Nucleus accumbens (tissue), 56 donors: ENCODE results near the gene SEC23B.
"Not testable (repeated sequence)": the region's sequence is repeated elsewhere in the genome, so short reads cannot be mapped to it uniquely, and the experiment has no call there.

Experiments used
- DNase-seq, 56 donors: peaks; one replicate each; lab custom pipeline; 2025; lab: John Stamatoyannopoulos, UW

The SEC23B gene

DNA sequence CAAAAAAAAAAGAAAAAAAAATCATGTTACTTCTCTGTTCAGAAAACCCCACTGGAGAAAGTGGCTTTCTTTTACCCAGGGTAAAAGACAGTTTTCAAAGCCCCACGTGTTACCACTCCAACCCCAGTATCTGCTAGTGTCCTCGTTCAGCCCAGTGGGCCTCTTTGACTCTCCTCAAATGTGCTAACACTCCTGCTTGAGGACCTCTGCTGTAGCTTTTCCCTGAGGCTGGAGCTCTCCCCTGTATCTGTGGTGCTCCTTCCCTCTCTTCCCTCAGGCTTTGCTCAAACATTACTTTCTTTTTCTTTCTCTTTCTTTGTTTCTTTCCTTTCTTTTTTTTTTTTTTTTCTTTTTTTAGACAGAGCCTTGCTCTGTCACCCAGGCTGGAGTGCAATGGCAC lies 15.3 kb downstream of the SEC23B start:
- DNase-seq, result no peak

DNA sequence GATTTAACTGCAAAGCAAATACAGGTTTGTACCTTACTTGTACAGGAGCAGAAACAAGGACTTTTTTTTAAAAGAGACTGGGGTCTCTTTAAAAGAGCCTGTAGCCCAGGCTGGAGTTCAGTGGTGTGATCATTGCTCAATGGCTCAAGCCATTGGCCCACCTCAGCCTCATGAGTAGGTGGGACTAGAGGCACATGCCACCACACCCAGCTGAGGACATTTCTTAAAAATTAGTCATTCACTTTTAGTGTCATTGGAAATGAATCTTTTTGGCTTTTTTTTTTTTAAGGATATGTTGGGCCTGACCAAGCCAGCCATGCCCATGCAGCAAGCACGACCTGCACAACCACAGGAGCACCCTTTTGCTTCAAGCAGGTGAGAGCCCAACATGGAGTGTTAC lies 16.9 kb downstream of the SEC23B start:
- DNase-seq, result no peak

DNA sequence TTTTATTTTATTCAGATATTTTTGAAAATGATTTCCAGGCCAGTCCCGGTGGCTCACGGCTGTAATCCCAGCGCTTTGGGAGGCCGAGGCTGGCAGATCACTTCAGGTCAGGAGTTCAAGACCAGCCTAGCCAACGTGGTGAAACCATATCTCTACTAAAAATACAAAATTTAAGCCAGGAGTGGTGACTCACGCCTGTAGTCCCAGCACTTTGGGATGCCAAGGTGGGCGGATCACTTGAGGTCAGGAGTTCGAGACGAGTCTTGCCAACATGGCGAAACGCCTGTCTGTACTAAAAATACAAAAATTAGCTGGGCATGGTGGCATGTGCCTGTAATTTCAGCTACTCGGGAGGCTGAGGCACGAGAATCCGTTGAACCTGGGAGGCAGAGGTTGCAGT lies 19.0 kb downstream of the SEC23B start:
- not testable (repeated sequence) for DNase-seq

DNA sequence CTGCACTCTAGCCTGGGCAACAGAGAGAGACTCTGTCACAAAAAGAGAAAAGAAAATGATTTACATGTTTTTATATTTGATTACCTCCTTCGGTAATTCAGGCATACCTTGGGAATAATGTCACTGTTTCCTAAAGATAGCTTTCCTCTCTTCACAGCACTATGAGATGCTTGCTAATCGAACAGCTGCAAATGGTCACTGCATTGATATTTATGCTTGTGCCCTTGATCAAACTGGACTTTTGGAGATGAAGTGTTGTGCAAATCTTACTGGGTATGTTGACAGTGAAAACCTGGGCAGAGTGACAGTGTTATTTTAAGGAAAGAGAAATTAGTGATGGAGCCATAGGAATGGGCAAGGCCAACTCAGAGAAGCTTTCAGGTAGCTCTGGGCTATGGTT lies 19.6 kb downstream of the SEC23B start:
- DNase-seq, result no peak

DNA sequence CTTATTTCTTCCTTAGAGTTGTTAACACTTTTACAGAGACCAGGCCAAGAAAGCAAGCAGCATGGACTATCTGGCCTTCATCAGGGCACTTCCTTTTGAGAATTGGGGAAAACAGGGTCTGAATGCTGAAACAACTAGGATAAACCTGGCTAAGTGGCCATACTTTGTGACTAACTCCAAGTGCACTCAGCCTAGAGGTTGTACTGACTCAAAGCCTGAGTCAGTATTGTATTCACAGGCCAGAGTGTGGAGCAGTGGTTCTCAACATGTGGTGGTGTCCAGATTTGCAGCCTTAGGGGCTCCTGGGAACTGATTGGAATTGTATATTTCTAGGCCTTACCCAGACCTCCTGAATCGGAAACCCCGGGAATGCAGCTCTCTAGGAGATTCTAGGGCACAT lies 20.1 kb downstream of the SEC23B start:
- DNase-seq, result no peak

DNA sequence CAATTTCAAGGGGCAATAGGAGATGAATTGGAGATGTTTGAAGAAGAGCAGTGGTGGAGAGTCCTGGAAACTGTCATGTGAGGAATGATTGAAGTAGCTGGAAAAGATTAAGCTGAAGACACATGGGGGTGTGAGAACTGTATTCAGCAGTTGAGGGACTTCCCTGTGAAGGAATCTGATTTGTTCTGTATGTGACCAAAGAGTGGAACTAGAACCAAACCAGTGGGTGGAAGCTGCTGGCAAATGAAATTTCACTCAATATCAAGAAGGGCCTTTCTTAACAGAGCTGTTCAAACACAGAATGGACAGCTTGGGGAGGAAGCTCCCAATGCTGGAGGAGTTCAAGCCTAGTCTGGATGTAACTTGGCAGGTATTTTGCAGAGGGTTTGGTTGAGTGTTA lies 21.3 kb downstream of the SEC23B start:
- no peak for DNase-seq

DNA sequence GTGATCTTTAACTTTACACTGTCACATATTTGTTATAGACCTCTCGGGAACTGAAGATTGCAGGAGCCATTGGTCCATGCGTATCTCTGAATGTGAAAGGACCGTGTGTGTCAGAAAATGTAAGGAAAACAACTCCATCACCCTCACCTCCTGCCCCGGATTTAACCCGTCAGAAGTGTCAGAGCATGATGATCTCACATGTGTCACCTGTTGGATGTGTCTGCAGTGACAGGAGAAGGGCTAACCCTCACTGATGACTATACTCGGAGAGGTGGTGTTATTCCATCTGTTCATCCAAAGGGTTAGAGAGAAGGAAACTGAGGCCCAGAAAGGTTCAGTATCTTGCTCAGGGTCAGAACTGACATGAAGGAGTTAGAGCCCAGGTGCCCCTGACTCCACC lies 24.9 kb downstream of the SEC23B start:
- DNase-seq, result no peak

DNA sequence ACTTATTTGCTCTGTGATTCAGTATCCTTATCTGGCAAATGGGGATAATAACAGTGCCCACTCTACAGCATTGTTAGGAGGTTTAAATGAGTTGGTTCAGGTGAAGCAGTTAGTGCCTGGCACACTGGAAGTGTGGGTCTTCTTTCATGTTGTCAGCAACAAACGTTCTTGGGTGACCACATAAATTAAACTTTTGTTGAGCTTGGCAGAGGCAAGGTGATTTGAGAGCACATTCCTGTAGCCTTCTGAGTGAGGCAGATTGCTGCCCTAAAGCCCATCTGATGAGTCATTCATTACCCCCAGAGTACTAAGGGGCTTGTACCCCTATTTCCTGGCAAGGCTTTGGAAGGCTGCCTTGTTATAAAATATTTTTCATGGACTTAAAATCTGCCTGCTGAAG lies 25.8 kb downstream of the SEC23B start:
- DNase-seq, result no peak

DNA sequence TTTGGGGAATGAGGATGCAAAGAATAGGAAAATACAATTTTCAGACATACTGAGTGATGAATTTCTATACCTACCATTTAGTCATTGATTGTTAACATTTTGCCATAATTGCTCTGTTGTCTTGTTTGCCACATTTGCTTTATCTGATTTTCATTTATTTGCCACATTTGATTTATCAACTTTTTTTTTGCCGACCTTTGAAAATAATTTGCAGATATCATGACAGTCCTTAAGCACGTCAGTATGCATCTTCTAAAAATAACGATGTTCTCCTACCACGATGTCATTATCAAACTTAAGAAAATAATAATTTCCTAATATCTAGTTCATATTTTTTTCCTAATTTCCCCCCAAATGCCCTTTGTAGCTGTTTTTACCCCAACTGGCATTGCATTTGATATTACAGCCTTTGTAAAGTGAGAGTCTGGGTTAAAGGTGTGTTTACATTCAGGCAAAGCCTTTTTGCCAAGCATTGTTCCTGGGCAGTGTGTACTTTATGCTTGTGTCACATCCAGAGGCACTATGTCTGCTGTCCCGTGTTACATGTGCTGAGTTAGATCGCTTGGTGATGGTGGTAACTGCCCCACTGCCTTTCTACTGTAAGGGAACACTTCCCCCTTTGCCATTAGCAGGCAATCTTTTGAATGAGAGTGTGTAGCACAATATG lies 26.4 kb downstream of the SEC23B start:
- DNase-seq, result no peak

DNA sequence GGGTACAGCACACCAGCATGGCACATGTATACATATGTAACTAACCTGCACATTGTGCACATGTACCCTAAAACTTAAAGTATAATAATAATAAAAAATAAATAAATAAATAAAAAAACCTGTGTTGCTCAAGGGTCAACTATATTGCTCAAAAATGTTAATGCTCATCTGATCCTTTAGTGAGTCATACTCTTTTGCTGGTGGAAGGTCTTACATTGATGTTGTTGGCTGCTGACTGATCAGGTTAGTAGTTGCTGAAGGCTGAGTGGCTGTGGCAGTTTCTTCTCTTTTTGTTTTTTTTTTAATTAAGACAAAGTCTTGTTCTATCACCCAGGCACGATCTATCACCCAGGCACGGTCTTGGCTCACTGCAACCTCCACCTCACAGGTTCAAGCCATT lies 29.9 kb downstream of the SEC23B start:
- DNase-seq, result no peak

DNA sequence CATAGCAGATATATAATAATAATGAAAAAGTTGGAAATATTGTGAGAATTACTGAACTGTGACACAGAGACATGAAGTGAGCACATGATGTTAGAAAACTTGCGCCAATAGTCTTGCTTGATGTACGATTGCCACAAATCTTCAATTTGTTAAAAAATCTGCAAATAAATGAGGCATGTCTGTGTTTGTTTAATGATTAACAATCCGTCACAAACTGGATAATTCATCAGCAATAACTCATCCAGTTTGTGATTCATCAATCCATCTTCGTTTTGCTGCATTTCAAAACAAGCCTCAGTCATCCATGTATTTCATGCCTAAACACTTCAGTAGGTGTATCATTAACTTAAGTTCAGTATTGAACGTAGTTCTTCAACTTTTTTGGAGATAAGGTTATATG lies 34.0 kb downstream of the SEC23B start:
- no peak for DNase-seq

DNA sequence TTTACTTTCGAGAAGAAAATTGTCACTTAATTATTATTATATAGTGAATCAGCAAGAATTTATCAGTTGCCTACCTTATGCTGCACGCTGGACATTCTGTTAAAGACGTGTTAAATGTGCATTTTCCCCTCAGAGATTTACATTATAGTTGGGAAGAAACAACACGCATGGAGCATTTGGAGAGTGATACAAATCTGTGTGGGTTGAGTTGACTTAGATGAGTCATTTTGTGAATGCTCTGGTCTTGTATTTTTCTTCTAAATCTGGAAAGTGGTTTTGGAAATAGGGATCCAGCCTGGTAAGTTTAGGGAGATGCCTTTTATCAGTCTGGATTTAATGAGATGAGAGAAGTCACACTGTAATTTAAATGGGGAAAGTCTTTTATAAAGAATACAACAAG lies 35.5 kb downstream of the SEC23B start:
- no peak for DNase-seq

DNA sequence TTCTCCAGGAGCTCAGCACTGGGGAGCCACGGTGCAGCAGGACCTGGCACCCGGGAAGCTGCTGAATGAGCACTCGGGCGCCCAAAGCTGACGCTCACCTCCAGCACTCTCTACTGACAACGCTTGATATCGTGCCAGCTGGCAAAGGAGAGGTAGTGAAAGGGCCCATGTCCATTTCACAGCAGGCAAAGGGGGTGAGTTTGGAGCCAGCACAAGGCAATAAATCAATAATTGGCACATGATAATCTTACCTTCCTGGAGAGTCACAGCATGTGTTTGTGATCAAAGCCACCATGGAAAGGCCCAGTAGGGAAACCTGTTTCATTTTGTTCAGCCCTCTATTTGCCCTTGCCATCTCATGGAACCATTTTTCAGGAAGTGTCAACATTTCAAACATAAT lies 36.2 kb downstream of the SEC23B start:
- peak in 1 of 56 donors; percentile 34 for DNase-seq

DNA sequence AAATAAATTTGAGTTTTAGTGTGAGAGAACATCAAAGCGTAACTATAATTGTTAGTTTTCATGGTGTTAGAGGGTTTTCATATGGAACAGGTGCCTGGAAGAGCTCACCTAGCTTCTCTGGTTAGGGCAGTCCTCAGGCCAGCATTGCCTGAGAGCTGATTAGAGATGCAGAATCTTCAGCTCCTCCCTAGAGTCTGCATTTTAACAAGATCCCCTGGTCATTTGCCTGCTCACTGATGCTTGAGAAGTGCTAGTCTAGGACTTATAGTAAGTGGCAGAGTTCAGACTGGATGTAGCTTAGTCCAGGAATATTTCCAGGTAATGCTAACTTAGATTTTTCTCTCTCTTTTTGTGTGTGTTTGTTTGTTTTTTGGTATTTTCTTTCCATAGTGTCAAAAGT lies 37.8 kb downstream of the SEC23B start:
- no peak for DNase-seq

DNA sequence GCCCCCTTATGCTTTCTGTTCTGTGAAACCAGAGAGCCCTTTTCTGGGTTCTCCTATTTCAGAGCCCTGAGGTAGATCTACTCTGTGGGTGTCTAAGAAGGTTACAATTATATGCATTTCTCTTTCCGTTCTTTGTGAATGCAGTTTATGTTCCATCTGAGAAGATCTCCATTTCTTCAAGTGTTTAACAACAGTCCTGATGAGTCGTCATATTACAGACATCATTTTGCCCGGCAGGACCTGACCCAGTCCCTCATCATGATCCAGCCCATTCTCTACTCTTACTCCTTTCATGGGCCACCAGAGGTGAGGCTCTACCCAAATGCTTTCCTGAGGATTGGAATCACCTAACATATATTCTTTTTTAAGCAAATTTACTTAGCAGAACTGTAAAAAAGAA lies 40.7 kb downstream of the SEC23B start:
- no peak for DNase-seq

DNA sequence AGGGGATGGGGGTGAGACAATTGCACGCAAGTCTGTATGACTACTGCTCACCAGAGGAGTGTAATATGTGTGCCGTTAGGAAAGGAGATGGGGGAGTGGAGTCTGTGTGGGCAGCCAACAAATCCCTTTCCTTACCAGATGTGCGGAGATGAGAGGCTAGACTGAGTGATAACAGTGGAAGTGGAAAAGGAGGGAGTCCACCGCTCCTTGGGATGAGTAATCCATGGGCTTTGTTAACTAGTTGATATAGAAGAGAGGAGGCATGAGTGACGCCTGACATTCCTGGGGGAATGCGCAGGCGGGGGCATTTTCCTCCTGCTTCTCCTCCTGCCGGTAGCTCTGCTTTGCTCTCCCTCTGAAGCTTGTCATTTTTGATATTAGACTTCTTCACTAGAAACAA lies 46.0 kb downstream of the SEC23B start:
- peak in 10 of 56 donors; percentile 3 to 54 (median 12) for DNase-seq

DNA sequence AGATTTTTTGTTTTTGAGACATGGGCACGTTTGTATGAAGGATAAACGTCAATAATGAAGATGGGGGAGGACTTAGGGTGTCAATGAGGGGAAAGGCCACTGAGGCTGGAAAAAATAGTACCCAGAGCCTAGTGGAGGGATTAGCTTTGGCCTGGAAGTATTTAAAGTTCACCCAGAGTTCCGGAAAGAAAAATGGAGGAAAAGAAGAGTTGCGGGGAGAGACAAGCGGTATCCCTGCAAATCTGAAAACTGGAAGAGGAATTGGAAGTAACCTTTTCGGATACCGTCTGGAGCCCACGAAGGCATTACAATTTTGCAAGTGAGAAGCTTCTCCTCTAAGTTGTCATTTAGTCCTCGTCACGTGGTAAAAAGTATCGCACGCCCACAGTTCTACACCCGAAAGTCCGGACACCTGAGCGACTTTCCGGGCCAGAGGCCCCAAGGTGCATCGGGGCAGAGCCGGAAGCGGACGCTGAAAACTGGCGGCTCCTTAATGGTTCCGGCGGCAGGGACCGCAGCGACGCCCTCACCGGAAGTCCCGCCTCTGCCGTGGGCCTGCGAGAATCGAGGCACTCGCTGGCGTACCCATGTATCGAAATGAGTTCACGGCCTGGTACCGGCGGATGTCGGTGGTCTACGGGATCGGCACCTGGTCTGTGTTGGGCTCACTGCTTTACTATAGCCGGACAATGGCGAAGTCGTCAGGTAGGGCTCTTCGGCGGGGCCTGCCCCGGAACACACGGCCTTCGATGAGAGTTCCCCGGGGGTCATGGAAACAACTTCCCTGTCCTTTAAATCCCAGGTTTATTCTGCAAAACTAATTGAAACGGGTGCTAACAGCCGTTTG lies 59.4 kb downstream of the SEC23B start, which contains the start of gene SMIM26:
SMIM26 (plus strand) TSS at position 541 of the 847 bp plus-strand sequence; CDS start at position 588, 47 bp downstream.
- peak; percentile 48 to 94 (median 83) for DNase-seq

DNA sequence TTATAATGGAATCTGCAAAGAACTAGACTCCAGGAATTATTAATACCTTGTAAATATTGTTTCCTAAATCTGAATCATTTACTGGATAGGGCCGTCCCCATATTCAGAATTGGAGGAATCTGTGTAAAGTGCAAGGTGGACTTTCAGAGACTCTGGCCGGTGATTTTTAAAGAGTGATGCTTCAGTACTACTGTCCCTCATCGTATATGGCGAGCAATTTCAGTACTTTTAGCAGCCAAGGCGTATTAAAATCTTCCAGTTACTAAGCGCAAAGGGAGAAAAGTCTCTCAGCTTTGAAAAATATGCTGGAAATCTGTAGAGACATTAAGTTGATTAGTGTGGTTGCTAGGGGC lies 60.0 kb downstream of the SEC23B start:
- peak in 1 of 56 donors; percentile 38 for DNase-seq

DNA sequence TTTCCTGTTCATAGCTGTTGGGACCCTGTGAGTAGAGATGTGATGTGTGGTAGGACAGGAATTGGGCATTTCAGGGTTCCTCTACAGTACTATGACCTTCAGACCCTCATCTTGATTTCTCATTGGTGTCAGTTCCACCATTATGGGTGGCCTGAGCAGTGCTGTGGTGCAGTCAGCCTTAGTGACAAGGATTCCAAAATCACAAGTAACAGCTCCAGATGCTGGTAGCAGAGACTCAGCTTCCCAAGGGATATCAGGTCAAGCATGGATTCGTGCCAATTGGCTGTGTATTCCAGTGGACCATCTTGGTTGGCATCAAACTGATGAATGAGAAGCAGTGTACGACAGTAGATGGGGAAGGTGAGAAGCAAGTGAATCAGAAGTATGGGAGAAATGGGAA lies 63.3 kb downstream of the SEC23B start:
- no peak for DNase-seq

DNA sequence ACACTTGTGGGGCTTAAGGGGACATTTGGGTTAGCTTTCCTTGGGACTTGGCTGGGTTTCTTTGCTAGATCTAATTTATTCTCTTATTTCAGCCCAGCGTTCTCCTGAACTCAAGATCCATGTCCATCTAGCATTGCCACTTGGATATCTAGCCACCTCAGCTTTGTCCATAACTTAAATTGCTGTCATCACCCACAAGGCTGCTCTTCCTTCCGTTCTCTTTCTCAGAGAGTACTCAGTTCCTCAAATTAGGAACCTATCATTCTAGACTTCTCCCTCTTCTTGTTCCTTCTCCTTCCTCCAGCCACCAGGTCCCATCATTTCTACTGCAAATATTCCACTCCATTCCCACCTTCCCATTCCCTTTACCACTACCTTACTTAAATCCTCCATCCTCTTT lies 63.8 kb downstream of the SEC23B start:
- DNase-seq, result no peak

DNA sequence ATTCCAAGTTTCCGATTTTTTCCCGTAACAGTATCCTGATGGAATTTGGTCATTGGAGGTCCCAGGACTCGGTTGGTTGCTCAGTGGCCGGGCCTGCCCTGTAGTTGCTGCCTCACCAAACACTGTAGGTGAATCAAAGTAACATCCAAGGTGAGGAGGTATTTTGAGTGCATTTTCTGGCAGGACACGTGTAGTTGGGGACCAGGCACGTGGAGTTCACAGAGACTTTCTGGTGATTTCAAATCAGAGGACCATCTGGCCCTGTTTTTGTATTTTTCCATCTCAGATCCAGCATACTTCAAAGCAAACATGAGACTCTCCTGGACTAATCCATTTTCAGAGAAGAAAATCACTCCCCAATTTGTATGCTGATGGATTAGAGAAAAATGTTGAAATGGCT lies 70.2 kb downstream of the SEC23B start:
- no peak for DNase-seq

DNA sequence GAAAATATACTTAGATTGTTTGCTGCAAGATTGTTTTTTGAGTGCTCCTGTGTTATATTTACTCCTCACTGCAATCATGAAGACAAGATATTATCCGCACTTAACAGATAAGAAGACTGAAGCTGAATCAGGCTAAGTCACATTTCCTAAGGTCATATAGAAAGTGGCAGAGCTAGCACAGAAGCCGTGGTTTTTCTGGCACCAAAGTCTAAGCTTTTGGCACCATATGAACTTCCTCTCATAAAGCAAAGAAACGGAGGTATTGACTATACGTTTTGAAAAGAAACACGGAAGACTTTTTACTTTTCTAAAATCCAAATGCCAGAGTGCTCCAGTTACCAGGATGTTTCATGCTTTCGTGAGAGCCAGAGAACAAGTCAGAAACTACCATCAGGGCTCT lies 70.8 kb downstream of the SEC23B start:
- no peak for DNase-seq
